ENCODE measurements around the gene HRH3.

Gene HRH3

DNA sequence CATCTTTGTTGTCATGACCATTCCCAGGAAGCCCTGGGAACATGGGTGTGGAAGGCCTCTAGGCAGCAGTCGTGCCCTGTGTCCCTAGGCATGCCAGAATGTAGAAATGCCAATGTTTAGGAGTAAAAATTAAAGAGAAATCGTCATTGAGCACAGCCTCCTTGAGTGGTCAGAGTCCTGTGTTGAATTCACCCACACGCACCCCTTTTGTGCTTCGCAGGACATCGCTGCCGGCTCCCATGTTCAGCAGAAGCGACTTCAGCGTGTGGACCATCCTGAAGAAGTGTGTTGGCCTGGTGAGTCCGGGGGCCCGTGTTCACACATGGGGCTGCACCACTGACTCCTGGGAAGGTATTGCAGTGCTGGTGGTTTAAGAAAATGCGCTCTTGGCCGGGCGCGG lies 43.3 kb upstream of the HRH3 start:
- H3K9me3 ChIP-seq (ENCODE audit: control insufficient read depth, insufficient read depth, low read length), result no peaks in the 10 kb centered on the region
- no peak overlapping the region for H3K27ac ChIP-seq (ENCODE audit: low read depth, low read length)
- peaks cover 4% of the 10 kb centered on the region for H3K36me3 ChIP-seq (ENCODE audit: control insufficient read depth, low read length)
- TF ChIP-seq, protein P1, sequence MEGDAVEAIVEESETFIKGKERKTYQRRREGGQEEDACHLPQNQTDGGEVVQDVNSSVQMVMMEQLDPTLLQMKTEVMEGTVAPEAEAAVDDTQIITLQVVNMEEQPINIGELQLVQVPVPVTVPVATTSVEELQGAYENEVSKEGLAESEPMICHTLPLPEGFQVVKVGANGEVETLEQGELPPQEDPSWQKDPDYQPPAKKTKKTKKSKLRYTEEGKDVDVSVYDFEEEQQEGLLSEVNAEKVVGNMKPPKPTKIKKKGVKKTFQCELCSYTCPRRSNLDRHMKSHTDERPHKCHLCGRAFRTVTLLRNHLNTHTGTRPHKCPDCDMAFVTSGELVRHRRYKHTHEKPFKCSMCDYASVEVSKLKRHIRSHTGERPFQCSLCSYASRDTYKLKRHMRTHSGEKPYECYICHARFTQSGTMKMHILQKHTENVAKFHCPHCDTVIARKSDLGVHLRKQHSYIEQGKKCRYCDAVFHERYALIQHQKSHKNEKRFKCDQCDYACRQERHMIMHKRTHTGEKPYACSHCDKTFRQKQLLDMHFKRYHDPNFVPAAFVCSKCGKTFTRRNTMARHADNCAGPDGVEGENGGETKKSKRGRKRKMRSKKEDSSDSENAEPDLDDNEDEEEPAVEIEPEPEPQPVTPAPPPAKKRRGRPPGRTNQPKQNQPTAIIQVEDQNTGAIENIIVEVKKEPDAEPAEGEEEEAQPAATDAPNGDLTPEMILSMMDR (IDR thresholded peaks at IDR 0.05; ENCODE audit: low read depth, low read length, poor library complexity, severe bottlenecking), result no peak
- TF ChIP-seq EZH2phosphoT487 (IDR thresholded peaks at IDR 0.05; ENCODE audit: borderline replicate concordance, low read length), result no peak
- no peaks in the 10 kb centered on the region for H3K9me2 ChIP-seq (replicated peaks; ENCODE audit: control insufficient read depth, low read length)
- H3F3A ChIP-seq (ENCODE audit: control insufficient read depth, insufficient read depth), result no peaks in the 10 kb centered on the region
- no peaks in the 10 kb centered on the region for H3K4me1 ChIP-seq (ENCODE audit: control insufficient read depth, low read length)
- no peaks in the 10 kb centered on the region for H3K79me2 ChIP-seq (ENCODE audit: control insufficient read depth, low read length)
- H3K4me2 ChIP-seq (ENCODE audit: low read length), result no peak overlapping the region
- no peak overlapping the region for H3K4me3 ChIP-seq (ENCODE audit: low read length)
- H4K20me1 ChIP-seq (ENCODE audit: control insufficient read depth, insufficient read depth, low read depth, low read length), result 0 out of 2 replicates have a peak, but pooled peaks cover 4% of the 10 kb centered on the region
- no peaks in the 10 kb centered on the region for H3K27me3 ChIP-seq (ENCODE audit: control insufficient read depth, low read length)

DNA sequence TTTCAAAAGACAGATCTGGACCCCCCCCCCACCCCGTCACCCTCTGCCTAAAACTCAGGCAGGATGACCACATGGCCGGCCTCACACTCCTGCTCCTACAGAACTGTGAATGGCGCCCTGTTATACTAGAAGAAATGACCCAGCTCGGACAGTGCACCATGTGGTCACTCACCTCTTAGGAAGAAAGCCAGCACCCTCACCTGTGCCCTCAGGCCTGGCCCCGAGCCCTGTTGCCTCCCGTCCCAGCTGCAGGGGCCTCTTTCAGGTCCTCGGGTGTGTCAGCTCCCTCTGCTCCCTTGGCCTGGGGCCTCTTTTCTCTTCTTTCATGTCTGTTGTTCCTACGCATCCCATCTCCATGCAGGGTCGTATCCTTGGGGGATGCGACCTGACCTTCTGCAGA lies 42.0 kb upstream of the HRH3 start:
- Histone ChIP-seq H3K9me3 (ENCODE audit: control insufficient read depth, insufficient read depth, low read length) (no peaks in the 10 kb centered on the region), H3K27ac (ENCODE audit: low read depth, low read length) (no peak overlapping the region), H3K4me3 (ENCODE audit: low read length) (no peak overlapping the region), H4K20me1 (ENCODE audit: control insufficient read depth, insufficient read depth, low read depth, low read length) (0 out of 2 replicates have a peak, but pooled peaks cover 5% of the 10 kb centered on the region), H3K79me2 (ENCODE audit: control insufficient read depth, low read length) (no peaks in the 10 kb centered on the region), H3K36me3 (ENCODE audit: control insufficient read depth, low read length) (peaks cover 4% of the 10 kb centered on the region), H3K4me1 (ENCODE audit: control insufficient read depth, low read length) (no peaks in the 10 kb centered on the region), H3F3A (ENCODE audit: control insufficient read depth, insufficient read depth) (no peaks in the 10 kb centered on the region), H3K9me2 (replicated peaks; ENCODE audit: control insufficient read depth, low read length) (no peaks in the 10 kb centered on the region), H3K27me3 (ENCODE audit: control insufficient read depth, low read length) (no peaks in the 10 kb centered on the region), H3K4me2 (ENCODE audit: low read length) (no peak overlapping the region)
- TF ChIP-seq, protein P1 (IDR thresholded peaks at IDR 0.05; ENCODE audit: low read depth, low read length, poor library complexity, severe bottlenecking), result no peak
- no peak for TF ChIP-seq EZH2phosphoT487 (IDR thresholded peaks at IDR 0.05; ENCODE audit: borderline replicate concordance, low read length)

DNA sequence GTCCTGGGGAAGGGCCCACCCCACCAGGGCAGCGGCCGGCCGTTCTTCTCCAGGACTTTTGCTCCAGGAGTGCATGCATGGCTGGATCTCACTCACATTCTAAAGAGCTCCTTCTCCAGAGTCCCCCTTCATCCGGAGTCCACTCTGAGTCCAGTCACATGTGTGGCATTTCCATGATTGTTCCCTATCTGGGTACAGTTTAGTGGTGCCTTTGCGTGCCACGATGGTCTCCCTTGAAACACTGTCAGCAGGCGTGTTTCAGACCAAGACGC lies 39.2 kb upstream of the HRH3 start:
- no peaks in the 10 kb centered on the region for H3K9me3 ChIP-seq (ENCODE audit: control insufficient read depth, insufficient read depth, low read length)
- no peaks in the 10 kb centered on the region for H3K9me2 ChIP-seq (replicated peaks; ENCODE audit: control insufficient read depth, low read length)
- no peaks in the 10 kb centered on the region; the same call in 1 of the 2 replicates for H3K36me3 ChIP-seq (ENCODE audit: control insufficient read depth, low read length)
- H3K4me2 ChIP-seq (ENCODE audit: low read length), result no peak overlapping the region
- no peaks in the 10 kb centered on the region for H3K4me1 ChIP-seq (ENCODE audit: control insufficient read depth, low read length)
- H3K27ac ChIP-seq (ENCODE audit: low read depth, low read length), result no peak overlapping the region
- no peaks in the 10 kb centered on the region for H3K27me3 ChIP-seq (ENCODE audit: control insufficient read depth, low read length)
- H3K4me3 ChIP-seq (ENCODE audit: low read length), result no peak overlapping the region
- peaks cover 5% of the 10 kb centered on the region; the same call in 1 of the 2 replicates for H3K79me2 ChIP-seq (ENCODE audit: control insufficient read depth, low read length)
- H4K20me1 ChIP-seq (ENCODE audit: control insufficient read depth, insufficient read depth, low read depth, low read length), result 0 out of 2 replicates have a peak, but pooled peaks cover 5% of the 10 kb centered on the region
- no peaks in the 10 kb centered on the region for H3F3A ChIP-seq (ENCODE audit: control insufficient read depth, insufficient read depth)
- no peak for TF ChIP-seq EZH2phosphoT487 (IDR thresholded peaks at IDR 0.05; ENCODE audit: borderline replicate concordance, low read length)
- TF ChIP-seq, protein P1 (IDR thresholded peaks at IDR 0.05; ENCODE audit: low read depth, low read length, poor library complexity, severe bottlenecking), result no peak
